Measurements from ENCODE around the gene OGA. TPM values are rescaled to one million over a fixed set of nuclear protein-coding genes. Genes with fewer than 3 reads are reported as not detected.

Gene OGA
- polyA plus RNA-seq, 4 donors, result 128 to 211 (median 159) TPM

GRCh38 chr10:101766306-101766705 lies 51.9 kb downstream of the OGA start:
- DNase-seq (ENCODE audit: low read depth in 4 of 4, low spot score in 3 of 4), result no peak

- no peak for DNase-seq (ENCODE audit: low read depth in 4 of 4, low spot score in 3 of 4)
Measured at GRCh38 chr10:101763141-101763846, 55.0 kb downstream of the OGA start.

GRCh38 chr10:101762736-101763135 lies 55.5 kb downstream of the OGA start:
- no peak for DNase-seq (ENCODE audit: low read depth in 4 of 4, low spot score in 3 of 4)

- no peak for DNase-seq (ENCODE audit: low read depth in 4 of 4, low spot score in 3 of 4)
Measured at GRCh38 chr10:101761226-101761625, 57.0 kb downstream of the OGA start.

- DNase-seq (ENCODE audit: low read depth in 4 of 4, low spot score in 3 of 4), result no peak
Measured at GRCh38 chr10:101760510-101760909, 57.7 kb downstream of the OGA start.

GRCh38 chr10:101759309-101760247 lies 58.7 kb downstream of the OGA start:
- DNase-seq (ENCODE audit: low read depth in 4 of 4, low spot score in 3 of 4), result no peak

- no peak for DNase-seq (ENCODE audit: low read depth in 4 of 4, low spot score in 3 of 4)
Measured at GRCh38 chr10:101758858-101759257, 59.4 kb downstream of the OGA start.

- no peak for DNase-seq (ENCODE audit: low read depth in 4 of 4, low spot score in 3 of 4)
Measured at GRCh38 chr10:101752241-101752640, 66.0 kb downstream of the OGA start.

- no peak for DNase-seq (ENCODE audit: low read depth in 4 of 4, low spot score in 3 of 4)
Measured at GRCh38 chr10:101749047-101750016, 68.9 kb downstream of the OGA start.

- DNase-seq (ENCODE audit: low read depth in 4 of 4, low spot score in 3 of 4), result no peak
Measured at GRCh38 chr10:101748496-101748895, 69.7 kb downstream of the OGA start.

GRCh38 chr10:101745074-101745696 lies 73.1 kb downstream of the OGA start:
- no peak for DNase-seq (ENCODE audit: low read depth in 4 of 4, low spot score in 3 of 4)

GRCh38 chr10:101744267-101744666 lies 74.0 kb downstream of the OGA start:
- DNase-seq (ENCODE audit: low read depth in 4 of 4, low spot score in 3 of 4), result no peak

GRCh38 chr10:101741938-101742337 lies 76.3 kb downstream of the OGA start:
- no peak for DNase-seq (ENCODE audit: low read depth in 4 of 4, low spot score in 3 of 4)

- DNase-seq (ENCODE audit: low read depth in 4 of 4, low spot score in 3 of 4), result no peak
Measured at GRCh38 chr10:101736666-101737065, 81.6 kb downstream of the OGA start.

Other genes starting within 250 kb of the OGA start
- 10 to 100 TPM; 25.1 to 43.3 (median 33.3) TPM for gene POLL, start 230.2 kb downstream of the OGA start, polyA plus RNA-seq (ENCODE audit: insufficient read length in 4 of 4)
- gene DPCD, start 230.1 kb downstream of the OGA start, polyA plus RNA-seq (ENCODE audit: insufficient read length in 4 of 4), result 10 to 100 TPM; 23.1 to 43.6 (median 41.8) TPM
- gene FBXW4, start 123.3 kb downstream of the OGA start, polyA plus RNA-seq (ENCODE audit: insufficient read length in 4 of 4), result 10 to 100 TPM; 39.1 to 55.6 (median 53.8) TPM
- gene FGF8, start 42.3 kb downstream of the OGA start, polyA plus RNA-seq (ENCODE audit: insufficient read length in 4 of 4), result 1 to 10 TPM; 4.6 to 9.7 (median 7.3) TPM
- 10 to 100 TPM; 51.1 to 64.8 (median 55.1) TPM for gene NPM3, start 35.0 kb downstream of the OGA start, polyA plus RNA-seq (ENCODE audit: insufficient read length in 4 of 4)
- 1 to 10 TPM; 3.3 to 7.9 (median 5.3) TPM for gene KCNIP2, start 25.4 kb upstream of the OGA start, polyA plus RNA-seq (ENCODE audit: insufficient read length in 4 of 4)
- gene ARMH3, start 237.7 kb upstream of the OGA start, polyA plus RNA-seq (ENCODE audit: insufficient read length in 4 of 4), result 10 to 100 TPM; 14.9 to 20.9 (median 19.4) TPM
- gene HPS6, start 246.9 kb upstream of the OGA start, polyA plus RNA-seq (ENCODE audit: insufficient read length in 4 of 4), result 10 to 100 TPM in 3 of 4 donors, 1 to 10 TPM in 1; 8.7 to 13.6 (median 10.4) TPM